Vagina (tissue), 2 donors: ENCODE data around the gene RSF1. TPM values are rescaled to one million over a fixed set of nuclear protein-coding genes. Genes with fewer than 3 reads are reported as not detected.

ENCODE experiments used
- DNase-seq, 2 donors: peaks; one replicate each; pipeline ENCODE4 v3.0.0-alpha.2; 2017; ENCODE audit errors: extremely low spot score in 2 of 2
- H3K27ac ChIP-seq: fragments of 200-600 bp; sonication (generic); one replicate; pipeline ENCODE4 v1.5.1; 2019
- H3K27me3 ChIP-seq: fragments of 200-600 bp; sonication (generic); one replicate; pipeline ENCODE4 v1.5.1; 2019
- H3K36me3 ChIP-seq, 2 donors: fragments of 200-600 bp; sonication (generic); one replicate each; pipeline ENCODE4 v1.5.1; 2017 to 2019
- H3K4me1 ChIP-seq: fragments of 200-600 bp; sonication (generic); one replicate; pipeline ENCODE4 v1.5.1; 2019
- H3K4me3 ChIP-seq, 2 donors: fragments of 200-600 bp; sonication (generic); 1 replicate in 1 of 2; 2 replicates in 1 of 2; pipeline ENCODE4 v1.5.1; 2016 to 2019
- H3K9me3 ChIP-seq: fragments of 200-600 bp; sonication (generic); one replicate; pipeline ENCODE4 v1.5.1; 2019
- CTCF ChIP-seq, 3 experiments: fragments of 450-650 bp in 2 of 3; fragments of 200-600 bp in 1 of 3; sonication (generic) in 1 of 3; IDR thresholded peaks; one replicate each; pipeline ENCODE4 v1.5.1; 2017 to 2019; ENCODE audit warnings: antibody characterized with exemption in 3 of 3, mild to moderate bottlenecking in 2 of 3, moderate library complexity in 2 of 3
- POLR2A ChIP-seq, 2 donors: fragments of 450-650 bp; IDR thresholded peaks; one replicate each; pipeline ENCODE4 v1.6.1; 2017; ENCODE audit warnings: antibody characterized with exemption in 2 of 2, mild to moderate bottlenecking in 2 of 2, moderate library complexity in 2 of 2
- POLR2AphosphoS5 ChIP-seq, 2 donors: sonication (generic); formaldehyde crosslinking; IDR thresholded peaks; one replicate each; pipeline ENCODE4 v1.9.0; 2017; ENCODE audit warnings: antibody characterized with exemption in 2 of 2, mild to moderate bottlenecking in 2 of 2, low read depth in 1 of 2; ENCODE audit not compliant: insufficient read depth in 1 of 2
- intact Hi-C: fragments of 100-400 bp; cut with DNase I; formaldehyde crosslinking; loops from one replicate; pipeline ENCODE4 v1.15.1; 2023
- total RNA-seq: library from RNA; depleted of rRNA; stranded (reverse); fragments of >200 nt; gene quantifications from one replicate; pipeline ENCODE4 v1.2.3, GENCODE V29; 2016

The RSF1 gene
- total RNA-seq, 1 donor from 2014 or later: 60.4 TPM

GRCh38 chr11:77687088-77687487 lies 133.4 kb downstream of the RSF1 start:
- TF ChIP-seq CTCF (IDR thresholded peaks at IDR 0.05) (no peak), POLR2A (IDR thresholded peaks at IDR 0.05) (no peak), POLR2AphosphoS5 (IDR thresholded peaks at IDR 0.05; ENCODE audit: insufficient read depth in 1 of 2, low read depth in 1 of 2) (no peak)
- Histone ChIP-seq H3K36me3 (peaks cover 0 to 65% of the 10 kb centered on the region in 2 donors), H3K9me3 (no peaks in the 10 kb centered on the region), H3K27ac (no peak overlapping the region), H3K27me3 (no peaks in the 10 kb centered on the region), H3K4me1 (no peaks in the 10 kb centered on the region), H3K4me3 (no peak overlapping the region)
- DNase-seq: no peak
- intact Hi-C loops: no loop called here

- no peak for DNase-seq
- TF ChIP-seq POLR2AphosphoS5 (IDR thresholded peaks at IDR 0.05; ENCODE audit: insufficient read depth in 1 of 2, low read depth in 1 of 2): no peak
- no peak for TF ChIP-seq POLR2A (IDR thresholded peaks at IDR 0.05)
- TF ChIP-seq CTCF (IDR thresholded peaks at IDR 0.05): no peak
- H3K4me3 ChIP-seq: no peak overlapping the region
- H3K4me1 ChIP-seq: no peaks in the 10 kb centered on the region
- H3K27me3 ChIP-seq: no peaks in the 10 kb centered on the region
- H3K27ac ChIP-seq: no peak overlapping the region
- intact Hi-C loops: no loop called here
- H3K36me3 ChIP-seq: peaks cover 2 to 52% of the 10 kb centered on the region in 2 donors
- H3K9me3 ChIP-seq: no peaks in the 10 kb centered on the region
Observed at GRCh38 chr11:77677138-77677537, 143.4 kb downstream of the RSF1 start.

GRCh38 chr11:77672264-77672663 lies 148.3 kb downstream of the RSF1 start:
- Histone ChIP-seq H3K27ac (peak overlapping the region; percentile 33), H3K4me1 (no peaks in the 10 kb centered on the region), H3K4me3 (no peak overlapping the region), H3K36me3 (peaks cover 0 to 73% of the 10 kb centered on the region in 2 donors), H3K27me3 (no peaks in the 10 kb centered on the region), H3K9me3 (no peaks in the 10 kb centered on the region)
- DNase-seq: no peak
- intact Hi-C loops: no loop called here
- TF ChIP-seq POLR2AphosphoS5 (IDR thresholded peaks at IDR 0.05; ENCODE audit: insufficient read depth in 1 of 2, low read depth in 1 of 2) (no peak), CTCF (IDR thresholded peaks at IDR 0.05) (no peak), POLR2A (IDR thresholded peaks at IDR 0.05) (no peak)

- TF ChIP-seq POLR2A (IDR thresholded peaks at IDR 0.05): no peak
- no peak for TF ChIP-seq POLR2AphosphoS5 (IDR thresholded peaks at IDR 0.05; ENCODE audit: insufficient read depth in 1 of 2, low read depth in 1 of 2)
- TF ChIP-seq CTCF (IDR thresholded peaks at IDR 0.05): no peak
- no peak for DNase-seq
Observed at GRCh38 chr11:77669848-77670511, 150.5 kb downstream of the RSF1 start.

GRCh38 chr11:77668760-77669159 lies 151.8 kb downstream of the RSF1 start:
- DNase-seq: no peak
- Histone ChIP-seq H3K27me3 (no peaks in the 10 kb centered on the region), H3K9me3 (no peaks in the 10 kb centered on the region), H3K36me3 (peaks cover 0 to 62% of the 10 kb centered on the region in 2 donors), H3K27ac (no peak overlapping the region), H3K4me3 (no peak overlapping the region), H3K4me1 (no peaks in the 10 kb centered on the region)
- intact Hi-C loops: no loop called here
- TF ChIP-seq POLR2AphosphoS5 (IDR thresholded peaks at IDR 0.05; ENCODE audit: insufficient read depth in 1 of 2, low read depth in 1 of 2) (no peak), POLR2A (IDR thresholded peaks at IDR 0.05) (no peak), CTCF (IDR thresholded peaks at IDR 0.05) (no peak)

More at GRCh38 chr11:77669848-77670511, 150.5 kb downstream of the RSF1 start:
- peaks cover 0 to 73% of the 10 kb centered on the region in 2 donors for H3K36me3 ChIP-seq
- no peaks in the 10 kb centered on the region for H3K27me3 ChIP-seq
- no peak overlapping the region for H3K27ac ChIP-seq
- H3K4me1 ChIP-seq: no peaks in the 10 kb centered on the region
- intact Hi-C loops: no loop called here
- H3K9me3 ChIP-seq: no peaks in the 10 kb centered on the region
- H3K4me3 ChIP-seq: no peak overlapping the region
